NT2/D1 (cell line): ENCODE data around the gene GPR149.

Experiments
- SUZ12 ChIP-seq: IDR thresholded peaks from 2 replicates; pipeline ENCODE4 v1.6.1; 2011; ENCODE audit not compliant: insufficient read length, insufficient read depth; ENCODE audit errors: extremely low read depth
- ZNF274 ChIP-seq: IDR thresholded peaks from 2 replicates; pipeline ENCODE4 v1.6.1; 2011; ENCODE audit warnings: mild to moderate bottlenecking, low read depth, low read length

GRCh38 chr3:154398084-154398967 lies 31.7 kb downstream of the GPR149 start:
- TF ChIP-seq SUZ12 (no peak), ZNF274 (no peak)
